GM19372 (cell line): ENCODE results near the gene SLC19A1.
"Not testable (repeated sequence)": the region's sequence is repeated elsewhere in the genome, so short reads cannot be mapped to it uniquely, and the experiment has no call there.

ENCODE experiments used
- ATAC-seq: cut with Tn5 transposase; IDR thresholded peaks from one replicate; pipeline ENCODE4 v1.9.1; 2021; ENCODE audit warnings: mild to moderate bottlenecking, low read depth, moderate library complexity; ENCODE audit not compliant: unreplicated experiment

SLC19A1 gene

GRCh38 chr21:45577801-45578175 lies 35.5 kb upstream of the SLC19A1 start:
- no peak for ATAC-seq

GRCh38 chr21:45576838-45577737 lies 34.8 kb upstream of the SLC19A1 start:
- no peak for ATAC-seq

- ATAC-seq: no peak
Measured at GRCh38 chr21:45575993-45576837, 34.0 kb upstream of the SLC19A1 start.

- no peak for ATAC-seq
Measured at GRCh38 chr21:45575304-45575992, 33.2 kb upstream of the SLC19A1 start.

GRCh38 chr21:45574691-45575090 lies 32.5 kb upstream of the SLC19A1 start:
- ATAC-seq: no peak

GRCh38 chr21:45574081-45574501 lies 31.9 kb upstream of the SLC19A1 start:
- ATAC-seq: no peak

GRCh38 chr21:45573452-45574035 lies 31.3 kb upstream of the SLC19A1 start:
- ATAC-seq: no peak

GRCh38 chr21:45572783-45573451 lies 30.7 kb upstream of the SLC19A1 start:
- ATAC-seq: no peak

- ATAC-seq: no peak
Measured at GRCh38 chr21:45572231-45572630, 30.0 kb upstream of the SLC19A1 start.

- no peak for ATAC-seq
Measured at GRCh38 chr21:45571641-45572040, 29.4 kb upstream of the SLC19A1 start.

GRCh38 chr21:45570826-45571601 lies 28.8 kb upstream of the SLC19A1 start:
- no peak for ATAC-seq

- ATAC-seq: no peak
Measured at GRCh38 chr21:45570071-45570470, 27.8 kb upstream of the SLC19A1 start.

GRCh38 chr21:45568383-45568782 lies 26.1 kb upstream of the SLC19A1 start:
- no peak for ATAC-seq

- ATAC-seq: not testable (repeated sequence)
Measured at GRCh38 chr21:45564137-45564536, 21.9 kb upstream of the SLC19A1 start.

GRCh38 chr21:45562965-45563364 lies 20.7 kb upstream of the SLC19A1 start:
- no peak for ATAC-seq

- no peak for ATAC-seq
Measured at GRCh38 chr21:45562402-45562801, 20.2 kb upstream of the SLC19A1 start.

- ATAC-seq: not testable (repeated sequence)
Measured at GRCh38 chr21:45561241-45561640, 19.0 kb upstream of the SLC19A1 start.

- ATAC-seq: no peak
Measured at GRCh38 chr21:45560106-45561021, 18.1 kb upstream of the SLC19A1 start.
